ENCODE data around the gene SV2B. TPM values are rescaled to one million over a fixed set of nuclear protein-coding genes. Genes with fewer than 3 reads are reported as not detected.

SV2B gene
- total RNA-seq, 1 experiment from 2014 or later = 1.4 TPM

DNA sequence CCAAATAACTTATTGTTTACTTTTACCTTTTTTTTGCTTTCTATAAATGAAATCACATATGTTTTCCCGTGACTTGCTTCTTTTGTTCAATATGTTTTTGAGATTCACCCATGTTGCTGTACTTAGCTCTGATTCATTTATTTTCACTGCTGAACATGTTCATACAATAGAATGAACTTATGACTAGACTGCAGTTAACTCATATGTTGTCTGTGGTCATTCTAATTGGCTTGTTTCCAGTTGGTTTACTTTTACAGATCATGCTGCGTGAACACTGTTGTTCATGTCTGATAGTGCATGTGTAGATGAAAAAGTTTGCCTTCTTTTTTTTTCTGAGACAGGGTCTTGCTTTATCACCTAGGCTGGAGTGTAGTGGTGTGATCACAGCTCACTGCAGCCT, 31.6 kb upstream of the SV2B start (continued):
- TF ChIP-seq, protein P1, sequence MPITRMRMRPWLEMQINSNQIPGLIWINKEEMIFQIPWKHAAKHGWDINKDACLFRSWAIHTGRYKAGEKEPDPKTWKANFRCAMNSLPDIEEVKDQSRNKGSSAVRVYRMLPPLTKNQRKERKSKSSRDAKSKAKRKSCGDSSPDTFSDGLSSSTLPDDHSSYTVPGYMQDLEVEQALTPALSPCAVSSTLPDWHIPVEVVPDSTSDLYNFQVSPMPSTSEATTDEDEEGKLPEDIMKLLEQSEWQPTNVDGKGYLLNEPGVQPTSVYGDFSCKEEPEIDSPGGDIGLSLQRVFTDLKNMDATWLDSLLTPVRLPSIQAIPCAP (CRISPR knock-in tag; IDR thresholded peaks at IDR 0.05) = no peak
- no peak for TF ChIP-seq ELF4 (CRISPR knock-in tag; IDR thresholded peaks at IDR 0.05; ENCODE audit: low read depth)
- TF ChIP-seq, protein P2, sequence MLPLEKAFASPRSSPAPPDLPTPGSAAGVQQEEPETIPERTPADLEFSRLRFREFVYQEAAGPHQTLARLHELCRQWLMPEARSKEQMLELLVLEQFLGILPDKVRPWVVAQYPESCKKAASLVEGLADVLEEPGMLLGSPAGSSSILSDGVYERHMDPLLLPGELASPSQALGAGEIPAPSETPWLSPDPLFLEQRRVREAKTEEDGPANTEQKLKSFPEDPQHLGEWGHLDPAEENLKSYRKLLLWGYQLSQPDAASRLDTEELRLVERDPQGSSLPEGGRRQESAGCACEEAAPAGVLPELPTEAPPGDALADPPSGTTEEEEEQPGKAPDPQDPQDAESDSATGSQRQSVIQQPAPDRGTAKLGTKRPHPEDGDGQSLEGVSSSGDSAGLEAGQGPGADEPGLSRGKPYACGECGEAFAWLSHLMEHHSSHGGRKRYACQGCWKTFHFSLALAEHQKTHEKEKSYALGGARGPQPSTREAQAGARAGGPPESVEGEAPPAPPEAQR (CRISPR knock-in tag; IDR thresholded peaks at IDR 0.05) = no peak
- no peak for TF ChIP-seq JUN (CRISPR knock-in tag; IDR thresholded peaks at IDR 0.05)
- no peak for TF ChIP-seq TP53 (CRISPR knock-in tag; IDR thresholded peaks at IDR 0.05)
- TF ChIP-seq, protein P3, sequence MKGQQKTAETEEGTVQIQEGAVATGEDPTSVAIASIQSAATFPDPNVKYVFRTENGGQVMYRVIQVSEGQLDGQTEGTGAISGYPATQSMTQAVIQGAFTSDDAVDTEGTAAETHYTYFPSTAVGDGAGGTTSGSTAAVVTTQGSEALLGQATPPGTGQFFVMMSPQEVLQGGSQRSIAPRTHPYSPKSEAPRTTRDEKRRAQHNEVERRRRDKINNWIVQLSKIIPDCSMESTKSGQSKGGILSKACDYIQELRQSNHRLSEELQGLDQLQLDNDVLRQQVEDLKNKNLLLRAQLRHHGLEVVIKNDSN (CRISPR knock-in tag; IDR thresholded peaks at IDR 0.05) = no peak
- TF ChIP-seq ZNF416 (CRISPR knock-in tag; IDR thresholded peaks at IDR 0.05) = no peak
- TF ChIP-seq JAZF1 (CRISPR knock-in tag; IDR thresholded peaks at IDR 0.05) = no peak
- no peak for TF ChIP-seq GABPB1 (CRISPR knock-in tag; IDR thresholded peaks at IDR 0.05)

DNA sequence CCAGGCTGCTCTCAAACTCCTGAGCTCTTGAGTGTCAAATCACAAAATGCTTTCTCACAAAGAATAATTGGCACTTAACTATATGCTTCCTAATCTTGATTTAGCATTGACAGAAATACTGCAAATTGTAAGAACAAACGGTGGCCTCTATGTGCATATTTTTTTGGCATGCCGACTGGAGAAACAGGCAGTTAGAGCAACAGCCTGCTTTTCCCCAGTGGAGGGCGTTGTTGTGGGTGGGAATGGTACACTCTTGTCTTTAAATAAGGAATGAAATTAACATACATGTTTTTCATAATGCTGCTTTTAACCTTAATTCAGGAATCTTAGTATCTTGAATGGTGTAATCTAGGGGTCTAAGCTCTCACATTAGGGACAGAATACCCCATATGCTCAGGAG, 31.1 kb upstream of the SV2B start:
- no peak for ATAC-seq
- Mint-ChIP-seq H3K4me1 (no peaks in the 10 kb centered on the region), H3K9me3 (peaks cover 10% of the 10 kb centered on the region), H3K27me3 (ENCODE audit: low read depth) (no peaks in the 10 kb centered on the region; the same call in 1 of the 2 replicates), H3K4me3 (no peak overlapping the region), H3K36me3 (peaks cover 8% of the 10 kb centered on the region), H3K27ac (no peak overlapping the region)
- TF ChIP-seq, protein P4, sequence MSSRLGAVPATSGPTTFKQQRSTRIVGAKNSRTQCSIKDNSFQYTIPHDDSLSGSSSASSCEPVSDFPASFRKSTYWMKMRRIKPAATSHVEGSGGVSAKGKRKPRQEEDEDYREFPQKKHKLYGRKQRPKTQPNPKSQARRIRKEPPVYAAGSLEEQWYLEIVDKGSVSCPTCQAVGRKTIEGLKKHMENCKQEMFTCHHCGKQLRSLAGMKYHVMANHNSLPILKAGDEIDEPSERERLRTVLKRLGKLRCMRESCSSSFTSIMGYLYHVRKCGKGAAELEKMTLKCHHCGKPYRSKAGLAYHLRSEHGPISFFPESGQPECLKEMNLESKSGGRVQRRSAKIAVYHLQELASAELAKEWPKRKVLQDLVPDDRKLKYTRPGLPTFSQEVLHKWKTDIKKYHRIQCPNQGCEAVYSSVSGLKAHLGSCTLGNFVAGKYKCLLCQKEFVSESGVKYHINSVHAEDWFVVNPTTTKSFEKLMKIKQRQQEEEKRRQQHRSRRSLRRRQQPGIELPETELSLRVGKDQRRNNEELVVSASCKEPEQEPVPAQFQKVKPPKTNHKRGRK (CRISPR knock-in tag; IDR thresholded peaks at IDR 0.05; ENCODE audit: borderline replicate concordance) = no peak
- TF ChIP-seq NFE2L1 (CRISPR knock-in tag; IDR thresholded peaks at IDR 0.05) = no peak
- no peak for DNase-seq (ENCODE audit: low spot score)
- CTCF ChIA-PET = interaction anchor here (0.6 kb wide), 1 partner anchor 1112 kb away, joined by 4 read pairs; no protein-coding TSS in a partner anchor
- POLR2A ChIA-PET = no interaction called here

DNA sequence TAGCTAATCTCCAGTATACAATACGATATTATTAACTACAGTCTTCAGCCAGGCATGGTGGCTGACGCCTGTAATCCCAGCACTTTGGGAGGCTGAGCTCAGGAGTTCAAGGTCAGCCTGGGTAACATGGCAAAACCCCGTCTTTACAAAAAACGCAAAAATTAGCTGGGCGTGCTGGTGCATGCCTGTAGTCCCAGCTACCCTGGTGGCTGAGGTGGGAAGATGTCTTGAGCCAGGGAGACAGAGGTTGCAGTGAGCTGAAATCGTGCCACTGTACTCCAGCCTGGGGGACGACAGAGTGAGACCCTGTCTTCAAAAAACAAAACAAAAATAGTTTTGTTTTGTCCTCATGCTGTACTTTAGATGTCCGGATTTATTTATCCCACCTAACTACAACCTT, 29.2 kb upstream of the SV2B start:
- ATAC-seq = peak; percentile 60
- POLR2A ChIA-PET = no interaction called here
- no peaks in the 10 kb centered on the region for H3K9me3 Mint-ChIP-seq
- CTCF ChIA-PET = interaction anchor here (0.8 to 2.0 kb wide), 8 partner anchors 15 to 201 kb away, joined by 4 to 12 read pairs (median 4); no protein-coding TSS in a partner anchor
- no peak for DNase-seq (ENCODE audit: low spot score)
- H3K27ac Mint-ChIP-seq = no peak overlapping the region
- no peaks in the 10 kb centered on the region for H3K36me3 Mint-ChIP-seq
- no peaks in the 10 kb centered on the region for H3K4me1 Mint-ChIP-seq
- TF ChIP-seq ZNF423 (CRISPR knock-in tag; IDR thresholded peaks at IDR 0.05) (no peak), SOX15 (CRISPR knock-in tag; IDR thresholded peaks at IDR 0.05) (no peak), GTF2I (CRISPR knock-in tag; conservative IDR thresholded peaks at IDR 0.05) (no peak), NFYB (CRISPR knock-in tag; conservative IDR thresholded peaks at IDR 0.05; ENCODE audit: low read depth) (no peak), GRHL2 (CRISPR knock-in tag; IDR thresholded peaks at IDR 0.05; ENCODE audit: insufficient replicate concordance, severe bottlenecking) (no peak), NR1H2 (CRISPR knock-in tag; IDR thresholded peaks at IDR 0.05) (no peak)
- TF ChIP-seq, protein P5, sequence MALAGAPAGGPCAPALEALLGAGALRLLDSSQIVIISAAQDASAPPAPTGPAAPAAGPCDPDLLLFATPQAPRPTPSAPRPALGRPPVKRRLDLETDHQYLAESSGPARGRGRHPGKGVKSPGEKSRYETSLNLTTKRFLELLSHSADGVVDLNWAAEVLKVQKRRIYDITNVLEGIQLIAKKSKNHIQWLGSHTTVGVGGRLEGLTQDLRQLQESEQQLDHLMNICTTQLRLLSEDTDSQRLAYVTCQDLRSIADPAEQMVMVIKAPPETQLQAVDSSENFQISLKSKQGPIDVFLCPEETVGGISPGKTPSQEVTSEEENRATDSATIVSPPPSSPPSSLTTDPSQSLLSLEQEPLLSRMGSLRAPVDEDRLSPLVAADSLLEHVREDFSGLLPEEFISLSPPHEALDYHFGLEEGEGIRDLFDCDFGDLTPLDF (CRISPR knock-in tag; IDR thresholded peaks at IDR 0.05) = no peak
- H3K4me3 Mint-ChIP-seq = no peak overlapping the region
- H3K27me3 Mint-ChIP-seq (ENCODE audit: low read depth) = no peaks in the 10 kb centered on the region; the same call in 1 of the 2 replicates

All from WTC11 (cell line).